ENCODE results near the gene ENPP3.

DNA sequence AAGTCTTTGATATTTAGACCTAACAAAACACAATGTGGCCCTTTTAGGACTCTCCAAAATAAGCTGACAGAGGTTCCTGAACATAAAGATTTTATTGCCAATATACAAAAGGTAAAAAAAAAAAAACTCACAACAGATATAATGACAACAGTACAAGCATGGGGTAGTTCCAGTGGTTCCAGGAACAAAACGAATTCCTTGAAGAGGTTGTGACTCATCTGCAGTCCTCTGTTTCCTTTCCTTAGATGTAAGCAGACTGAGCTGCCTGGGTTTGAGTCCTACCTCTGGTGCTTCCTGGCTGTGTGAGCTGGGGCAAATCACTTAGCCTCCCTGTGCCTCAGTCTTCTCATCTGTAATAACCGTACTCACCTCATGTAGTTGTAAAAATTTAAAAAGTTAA is 87.0 kb downstream of the ENPP3 start:
- TF ChIP-seq, protein P1, sequence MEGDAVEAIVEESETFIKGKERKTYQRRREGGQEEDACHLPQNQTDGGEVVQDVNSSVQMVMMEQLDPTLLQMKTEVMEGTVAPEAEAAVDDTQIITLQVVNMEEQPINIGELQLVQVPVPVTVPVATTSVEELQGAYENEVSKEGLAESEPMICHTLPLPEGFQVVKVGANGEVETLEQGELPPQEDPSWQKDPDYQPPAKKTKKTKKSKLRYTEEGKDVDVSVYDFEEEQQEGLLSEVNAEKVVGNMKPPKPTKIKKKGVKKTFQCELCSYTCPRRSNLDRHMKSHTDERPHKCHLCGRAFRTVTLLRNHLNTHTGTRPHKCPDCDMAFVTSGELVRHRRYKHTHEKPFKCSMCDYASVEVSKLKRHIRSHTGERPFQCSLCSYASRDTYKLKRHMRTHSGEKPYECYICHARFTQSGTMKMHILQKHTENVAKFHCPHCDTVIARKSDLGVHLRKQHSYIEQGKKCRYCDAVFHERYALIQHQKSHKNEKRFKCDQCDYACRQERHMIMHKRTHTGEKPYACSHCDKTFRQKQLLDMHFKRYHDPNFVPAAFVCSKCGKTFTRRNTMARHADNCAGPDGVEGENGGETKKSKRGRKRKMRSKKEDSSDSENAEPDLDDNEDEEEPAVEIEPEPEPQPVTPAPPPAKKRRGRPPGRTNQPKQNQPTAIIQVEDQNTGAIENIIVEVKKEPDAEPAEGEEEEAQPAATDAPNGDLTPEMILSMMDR (IDR thresholded peaks at IDR 0.05 in 2 of 3, conservative IDR thresholded peaks at IDR 0.05 in 1 of 3; ENCODE audit: insufficient read depth in 2 of 3, low read depth in 1 of 3, low read length in 3 of 3) = no peak
- TF ChIP-seq NRF1 (conservative IDR thresholded peaks at IDR 0.05 in 1 of 2, IDR thresholded peaks at IDR 0.05 in 1 of 2) (no peak), ELF1 (tag; IDR thresholded peaks at IDR 0.05) (no peak), ZNF507 (tag; conservative IDR thresholded peaks at IDR 0.05) (no peak)
- TF ChIP-seq, protein P2, sequence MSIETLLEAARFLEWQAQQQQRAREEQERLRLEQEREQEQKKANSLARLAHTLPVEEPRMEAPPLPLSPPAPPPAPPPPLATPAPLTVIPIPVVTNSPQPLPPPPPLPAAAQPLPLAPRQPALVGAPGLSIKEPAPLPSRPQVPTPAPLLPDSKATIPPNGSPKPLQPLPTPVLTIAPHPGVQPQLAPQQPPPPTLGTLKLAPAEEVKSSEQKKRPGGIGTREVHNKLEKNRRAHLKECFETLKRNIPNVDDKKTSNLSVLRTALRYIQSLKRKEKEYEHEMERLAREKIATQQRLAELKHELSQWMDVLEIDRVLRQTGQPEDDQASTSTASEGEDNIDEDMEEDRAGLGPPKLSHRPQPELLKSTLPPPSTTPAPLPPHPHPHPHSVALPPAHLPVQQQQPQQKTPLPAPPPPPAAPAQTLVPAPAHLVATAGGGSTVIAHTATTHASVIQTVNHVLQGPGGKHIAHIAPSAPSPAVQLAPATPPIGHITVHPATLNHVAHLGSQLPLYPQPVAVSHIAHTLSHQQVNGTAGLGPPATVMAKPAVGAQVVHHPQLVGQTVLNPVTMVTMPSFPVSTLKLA (conservative IDR thresholded peaks at IDR 0.05) = no peak
- TF ChIP-seq, protein P3, sequence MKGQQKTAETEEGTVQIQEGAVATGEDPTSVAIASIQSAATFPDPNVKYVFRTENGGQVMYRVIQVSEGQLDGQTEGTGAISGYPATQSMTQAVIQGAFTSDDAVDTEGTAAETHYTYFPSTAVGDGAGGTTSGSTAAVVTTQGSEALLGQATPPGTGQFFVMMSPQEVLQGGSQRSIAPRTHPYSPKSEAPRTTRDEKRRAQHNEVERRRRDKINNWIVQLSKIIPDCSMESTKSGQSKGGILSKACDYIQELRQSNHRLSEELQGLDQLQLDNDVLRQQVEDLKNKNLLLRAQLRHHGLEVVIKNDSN (CRISPR knock-in tag; IDR thresholded peaks at IDR 0.05) = no peak
